HEK293 (cell line): Measurements from ENCODE around the gene CACNA2D4.
A peak's percentile ranks its signal among the peaks of the same experiment; 100 is the strongest.

ENCODE experiments used
- EGR2 ChIP-seq: fragments of 450-650 bp; formaldehyde crosslinking; IDR thresholded peaks from 2 replicates; pipeline ENCODE4 v1.5.1; 2016; ENCODE audit warnings: low read depth, missing biosample characterization, missing genetic modification characterization
- GLI4 ChIP-seq: fragments of 450-650 bp; formaldehyde crosslinking; IDR thresholded peaks from 2 replicates; pipeline ENCODE4 v1.5.1; 2016; ENCODE audit warnings: missing biosample characterization, missing genetic modification characterization
- KLF10 ChIP-seq: fragments of 450-650 bp; IDR thresholded peaks from 2 replicates; pipeline ENCODE4 v1.5.1; 2018; ENCODE audit warnings: missing biosample characterization, mild to moderate bottlenecking, missing genetic modification characterization
- KLF16 ChIP-seq: fragments of 450-650 bp; formaldehyde crosslinking; IDR thresholded peaks from 2 replicates; pipeline ENCODE4 v1.5.1; 2017; ENCODE audit warnings: missing biosample characterization, missing genetic modification characterization
- KLF9 ChIP-seq: fragments of 450-650 bp; formaldehyde crosslinking; IDR thresholded peaks from 2 replicates; pipeline ENCODE4 v1.5.1; 2016; ENCODE audit warnings: missing biosample characterization, missing genetic modification characterization, low read depth
- SCRT2 ChIP-seq: fragments of 450-650 bp; formaldehyde crosslinking; IDR thresholded peaks from 2 replicates; pipeline ENCODE4 v1.5.1; 2016; ENCODE audit warnings: missing biosample characterization, missing genetic modification characterization
- SP2 ChIP-seq: fragments of 450-650 bp; formaldehyde crosslinking; IDR thresholded peaks from 2 replicates; pipeline ENCODE4 v1.5.1; 2016; ENCODE audit warnings: missing biosample characterization, missing genetic modification characterization
- YY1 ChIP-seq: fragments of 450-650 bp; formaldehyde crosslinking; IDR thresholded peaks from 2 replicates; pipeline ENCODE4 v1.5.1; 2018; ENCODE audit warnings: missing biosample characterization, missing genetic modification characterization
- YY2 ChIP-seq: fragments of 450-650 bp; formaldehyde crosslinking; IDR thresholded peaks from 2 replicates; pipeline ENCODE4 v1.5.1; 2016; ENCODE audit warnings: missing biosample characterization, missing genetic modification characterization
- ZBTB8A ChIP-seq: fragments of 450-650 bp; formaldehyde crosslinking; IDR thresholded peaks from 2 replicates; pipeline ENCODE4 v1.5.1; 2016; ENCODE audit warnings: missing biosample characterization, missing genetic modification characterization
- ZFHX2 ChIP-seq: fragments of 450-650 bp; formaldehyde crosslinking; conservative IDR thresholded peaks from 2 replicates; pipeline ENCODE4 v1.5.1; 2016; ENCODE audit warnings: missing biosample characterization, missing genetic modification characterization
- ZFP3 ChIP-seq: fragments of 450-650 bp; formaldehyde crosslinking; IDR thresholded peaks from 2 replicates; pipeline ENCODE4 v1.5.1; 2016; ENCODE audit warnings: low read depth, missing biosample characterization, missing genetic modification characterization
- ZNF10 ChIP-seq: fragments of 450-650 bp; formaldehyde crosslinking; IDR thresholded peaks from 2 replicates; pipeline ENCODE4 v1.5.1; 2017; ENCODE audit warnings: missing biosample characterization, missing genetic modification characterization
- ZNF174 ChIP-seq: fragments of 450-650 bp; formaldehyde crosslinking; IDR thresholded peaks from 2 replicates; pipeline ENCODE4 v1.5.0; 2017; ENCODE audit warnings: missing biosample characterization, mild to moderate bottlenecking, missing genetic modification characterization
- ZNF23 ChIP-seq: fragments of 450-650 bp; formaldehyde crosslinking; IDR thresholded peaks from 2 replicates; pipeline ENCODE4 v1.5.1; 2016; ENCODE audit warnings: missing biosample characterization, missing genetic modification characterization, borderline replicate concordance
- ZNF335 ChIP-seq: fragments of 450-650 bp; formaldehyde crosslinking; conservative IDR thresholded peaks from 2 replicates; pipeline ENCODE4 v1.5.1; 2016; ENCODE audit warnings: missing biosample characterization, missing genetic modification characterization
- ZNF350 ChIP-seq: fragments of 450-650 bp; formaldehyde crosslinking; IDR thresholded peaks from 2 replicates; pipeline ENCODE4 v1.5.0; 2017; ENCODE audit warnings: missing biosample characterization, mild to moderate bottlenecking, missing genetic modification characterization
- ZNF423 ChIP-seq: fragments of 450-650 bp; formaldehyde crosslinking; IDR thresholded peaks from 2 replicates; pipeline ENCODE4 v1.5.1; 2016; ENCODE audit warnings: missing biosample characterization, missing genetic modification characterization
- ZNF549 ChIP-seq: fragments of 450-650 bp; IDR thresholded peaks from 2 replicates; pipeline ENCODE4 v1.5.1; 2018; ENCODE audit warnings: missing biosample characterization, missing genetic modification characterization, mild to moderate bottlenecking, inconsistent platforms, moderate library complexity
- ZNF600 ChIP-seq: fragments of 450-650 bp; formaldehyde crosslinking; IDR thresholded peaks from 2 replicates; pipeline ENCODE4 v1.5.1; 2016; ENCODE audit warnings: missing biosample characterization, missing genetic modification characterization
- ZNF660 ChIP-seq: fragments of 450-650 bp; IDR thresholded peaks from 2 replicates; pipeline ENCODE4 v1.5.1; 2018; ENCODE audit warnings: missing biosample characterization, mild to moderate bottlenecking, missing genetic modification characterization
- ZNF76 ChIP-seq: fragments of 450-650 bp; formaldehyde crosslinking; IDR thresholded peaks from 2 replicates; pipeline ENCODE4; 2016; ENCODE audit warnings: low read depth, missing biosample characterization, missing genetic modification characterization, borderline replicate concordance
- ZSCAN16 ChIP-seq: fragments of 450-650 bp; formaldehyde crosslinking; IDR thresholded peaks from 2 replicates; pipeline ENCODE4 v1.5.1; 2016; ENCODE audit warnings: missing biosample characterization, missing genetic modification characterization
- ZSCAN30 ChIP-seq: fragments of 450-650 bp; IDR thresholded peaks from 2 replicates; pipeline ENCODE4 v1.5.1; 2018; ENCODE audit warnings: missing biosample characterization, mild to moderate bottlenecking, missing genetic modification characterization, moderate library complexity
- TF ChIP-seq, protein P1 (sequence below): fragments of 450-650 bp; formaldehyde crosslinking; IDR thresholded peaks from 2 replicates; pipeline ENCODE4 v1.5.1; 2016; ENCODE audit warnings: missing biosample characterization, missing genetic modification characterization, borderline replicate concordance
- TF ChIP-seq, protein P2 (sequence below): fragments of 450-650 bp; IDR thresholded peaks from 2 replicates; pipeline ENCODE4 v1.5.1; 2018; ENCODE audit warnings: missing biosample characterization, missing genetic modification characterization
- TF ChIP-seq, protein P3 (sequence below): fragments of 450-650 bp; formaldehyde crosslinking; IDR thresholded peaks from 2 replicates; pipeline ENCODE4 v1.5.1; 2016; ENCODE audit warnings: missing biosample characterization, missing genetic modification characterization, borderline replicate concordance
- TF ChIP-seq, protein P4 (sequence below): fragments of 450-650 bp; formaldehyde crosslinking; IDR thresholded peaks from 2 replicates; pipeline ENCODE4 v1.5.1; 2016; ENCODE audit warnings: missing biosample characterization, missing genetic modification characterization

Gene CACNA2D4

DNA sequence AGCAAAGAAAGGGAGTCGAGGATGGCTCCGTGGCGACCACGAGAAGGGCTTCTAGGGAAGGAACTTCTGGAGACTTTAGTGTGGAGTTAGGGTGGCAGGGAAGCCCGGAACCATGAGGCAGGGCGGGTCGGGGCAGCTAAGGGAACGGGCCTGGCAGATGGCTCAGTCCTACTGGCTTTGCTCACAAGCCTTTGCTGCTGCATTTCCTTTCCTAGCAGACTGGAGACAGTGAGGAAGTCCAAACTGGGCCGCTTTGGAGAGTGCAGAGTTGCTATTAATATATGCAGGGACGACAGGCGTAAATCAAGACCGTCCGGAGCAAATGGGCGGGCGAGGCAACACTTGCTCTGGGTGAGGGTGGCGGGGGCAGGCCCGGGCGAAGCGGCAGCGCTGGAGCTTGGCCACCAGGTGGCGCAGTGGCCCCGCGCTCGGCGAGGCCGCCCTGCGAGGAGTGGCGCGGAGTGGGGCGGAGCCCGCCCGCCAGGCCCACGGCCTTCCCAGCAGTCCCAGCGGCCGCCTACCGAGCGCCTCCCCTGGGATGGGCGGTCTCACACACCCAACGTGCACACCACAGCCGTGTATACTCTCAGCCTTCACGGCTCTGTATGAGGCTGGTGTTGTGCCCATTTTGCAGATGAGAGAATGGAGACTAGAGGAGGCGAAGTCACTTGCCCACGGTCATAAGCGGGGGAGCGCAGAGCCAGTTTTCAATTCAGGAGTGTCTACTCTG, 122.5 kb downstream of the CACNA2D4 start (continued):
- TF ChIP-seq, protein P1, sequence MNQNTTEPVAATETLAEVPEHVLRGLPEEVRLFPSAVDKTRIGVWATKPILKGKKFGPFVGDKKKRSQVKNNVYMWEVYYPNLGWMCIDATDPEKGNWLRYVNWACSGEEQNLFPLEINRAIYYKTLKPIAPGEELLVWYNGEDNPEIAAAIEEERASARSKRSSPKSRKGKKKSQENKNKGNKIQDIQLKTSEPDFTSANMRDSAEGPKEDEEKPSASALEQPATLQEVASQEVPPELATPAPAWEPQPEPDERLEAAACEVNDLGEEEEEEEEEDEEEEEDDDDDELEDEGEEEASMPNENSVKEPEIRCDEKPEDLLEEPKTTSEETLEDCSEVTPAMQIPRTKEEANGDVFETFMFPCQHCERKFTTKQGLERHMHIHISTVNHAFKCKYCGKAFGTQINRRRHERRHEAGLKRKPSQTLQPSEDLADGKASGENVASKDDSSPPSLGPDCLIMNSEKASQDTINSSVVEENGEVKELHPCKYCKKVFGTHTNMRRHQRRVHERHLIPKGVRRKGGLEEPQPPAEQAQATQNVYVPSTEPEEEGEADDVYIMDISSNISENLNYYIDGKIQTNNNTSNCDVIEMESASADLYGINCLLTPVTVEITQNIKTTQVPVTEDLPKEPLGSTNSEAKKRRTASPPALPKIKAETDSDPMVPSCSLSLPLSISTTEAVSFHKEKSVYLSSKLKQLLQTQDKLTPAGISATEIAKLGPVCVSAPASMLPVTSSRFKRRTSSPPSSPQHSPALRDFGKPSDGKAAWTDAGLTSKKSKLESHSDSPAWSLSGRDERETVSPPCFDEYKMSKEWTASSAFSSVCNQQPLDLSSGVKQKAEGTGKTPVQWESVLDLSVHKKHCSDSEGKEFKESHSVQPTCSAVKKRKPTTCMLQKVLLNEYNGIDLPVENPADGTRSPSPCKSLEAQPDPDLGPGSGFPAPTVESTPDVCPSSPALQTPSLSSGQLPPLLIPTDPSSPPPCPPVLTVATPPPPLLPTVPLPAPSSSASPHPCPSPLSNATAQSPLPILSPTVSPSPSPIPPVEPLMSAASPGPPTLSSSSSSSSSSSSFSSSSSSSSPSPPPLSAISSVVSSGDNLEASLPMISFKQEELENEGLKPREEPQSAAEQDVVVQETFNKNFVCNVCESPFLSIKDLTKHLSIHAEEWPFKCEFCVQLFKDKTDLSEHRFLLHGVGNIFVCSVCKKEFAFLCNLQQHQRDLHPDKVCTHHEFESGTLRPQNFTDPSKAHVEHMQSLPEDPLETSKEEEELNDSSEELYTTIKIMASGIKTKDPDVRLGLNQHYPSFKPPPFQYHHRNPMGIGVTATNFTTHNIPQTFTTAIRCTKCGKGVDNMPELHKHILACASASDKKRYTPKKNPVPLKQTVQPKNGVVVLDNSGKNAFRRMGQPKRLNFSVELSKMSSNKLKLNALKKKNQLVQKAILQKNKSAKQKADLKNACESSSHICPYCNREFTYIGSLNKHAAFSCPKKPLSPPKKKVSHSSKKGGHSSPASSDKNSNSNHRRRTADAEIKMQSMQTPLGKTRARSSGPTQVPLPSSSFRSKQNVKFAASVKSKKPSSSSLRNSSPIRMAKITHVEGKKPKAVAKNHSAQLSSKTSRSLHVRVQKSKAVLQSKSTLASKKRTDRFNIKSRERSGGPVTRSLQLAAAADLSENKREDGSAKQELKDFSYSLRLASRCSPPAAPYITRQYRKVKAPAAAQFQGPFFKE (tag by site-specific recombination): 0 out of 2 replicates have a peak, but pooled peaks have one; percentile 37
- TF ChIP-seq YY1 (tag by site-specific recombination): 0 out of 2 replicates have a peak, but pooled peaks have one; percentile 12
- TF ChIP-seq, protein P2, sequence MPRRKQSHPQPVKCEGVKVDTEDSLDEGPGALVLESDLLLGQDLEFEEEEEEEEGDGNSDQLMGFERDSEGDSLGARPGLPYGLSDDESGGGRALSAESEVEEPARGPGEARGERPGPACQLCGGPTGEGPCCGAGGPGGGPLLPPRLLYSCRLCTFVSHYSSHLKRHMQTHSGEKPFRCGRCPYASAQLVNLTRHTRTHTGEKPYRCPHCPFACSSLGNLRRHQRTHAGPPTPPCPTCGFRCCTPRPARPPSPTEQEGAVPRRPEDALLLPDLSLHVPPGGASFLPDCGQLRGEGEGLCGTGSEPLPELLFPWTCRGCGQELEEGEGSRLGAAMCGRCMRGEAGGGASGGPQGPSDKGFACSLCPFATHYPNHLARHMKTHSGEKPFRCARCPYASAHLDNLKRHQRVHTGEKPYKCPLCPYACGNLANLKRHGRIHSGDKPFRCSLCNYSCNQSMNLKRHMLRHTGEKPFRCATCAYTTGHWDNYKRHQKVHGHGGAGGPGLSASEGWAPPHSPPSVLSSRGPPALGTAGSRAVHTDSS (tag by site-specific recombination): peak; percentile 12; the same call in 1 of the 2 replicates
- peak; percentile 17; the same call in 1 of the 2 replicates for TF ChIP-seq SCRT2
- TF ChIP-seq ZNF76 (tag by site-specific recombination): peak; percentile 73; the same call in 1 of the 2 replicates
- TF ChIP-seq ZNF23 (tag by site-specific recombination): no peak
- TF ChIP-seq ZFHX2: peak; percentile 81
- peak; percentile 53; the same call in 1 of the 2 replicates for TF ChIP-seq KLF10 (tag by site-specific recombination)
- peak; percentile 38; the same call in 1 of the 2 replicates for TF ChIP-seq GLI4 (tag by site-specific recombination)
- no peak for TF ChIP-seq ZNF350
- TF ChIP-seq ZNF335 (tag by site-specific recombination): peak; percentile 94
- TF ChIP-seq ZNF10: peak; percentile 33; the same call in 1 of the 2 replicates
- TF ChIP-seq KLF16 (tag by site-specific recombination): 0 out of 2 replicates have a peak, but pooled peaks have one; percentile 42
- TF ChIP-seq SP2 (tag by site-specific recombination): peak; percentile 44
- TF ChIP-seq ZNF549 (tag by site-specific recombination): no peak
- peak; percentile 60; the same call in 1 of the 2 replicates for TF ChIP-seq ZFP3
- TF ChIP-seq ZNF660: peak; percentile 90
- peak; percentile 29 for TF ChIP-seq EGR2
- TF ChIP-seq ZNF423 (tag by site-specific recombination): peak; percentile 78; the same call in 1 of the 2 replicates
- TF ChIP-seq ZNF600 (tag by site-specific recombination): peak; percentile 57; the same call in 1 of the 2 replicates
- TF ChIP-seq ZSCAN30 (tag by site-specific recombination): peak; percentile 88
- peak; percentile 44; the same call in 1 of the 2 replicates for TF ChIP-seq ZBTB8A (tag by site-specific recombination)
- TF ChIP-seq, protein P3, sequence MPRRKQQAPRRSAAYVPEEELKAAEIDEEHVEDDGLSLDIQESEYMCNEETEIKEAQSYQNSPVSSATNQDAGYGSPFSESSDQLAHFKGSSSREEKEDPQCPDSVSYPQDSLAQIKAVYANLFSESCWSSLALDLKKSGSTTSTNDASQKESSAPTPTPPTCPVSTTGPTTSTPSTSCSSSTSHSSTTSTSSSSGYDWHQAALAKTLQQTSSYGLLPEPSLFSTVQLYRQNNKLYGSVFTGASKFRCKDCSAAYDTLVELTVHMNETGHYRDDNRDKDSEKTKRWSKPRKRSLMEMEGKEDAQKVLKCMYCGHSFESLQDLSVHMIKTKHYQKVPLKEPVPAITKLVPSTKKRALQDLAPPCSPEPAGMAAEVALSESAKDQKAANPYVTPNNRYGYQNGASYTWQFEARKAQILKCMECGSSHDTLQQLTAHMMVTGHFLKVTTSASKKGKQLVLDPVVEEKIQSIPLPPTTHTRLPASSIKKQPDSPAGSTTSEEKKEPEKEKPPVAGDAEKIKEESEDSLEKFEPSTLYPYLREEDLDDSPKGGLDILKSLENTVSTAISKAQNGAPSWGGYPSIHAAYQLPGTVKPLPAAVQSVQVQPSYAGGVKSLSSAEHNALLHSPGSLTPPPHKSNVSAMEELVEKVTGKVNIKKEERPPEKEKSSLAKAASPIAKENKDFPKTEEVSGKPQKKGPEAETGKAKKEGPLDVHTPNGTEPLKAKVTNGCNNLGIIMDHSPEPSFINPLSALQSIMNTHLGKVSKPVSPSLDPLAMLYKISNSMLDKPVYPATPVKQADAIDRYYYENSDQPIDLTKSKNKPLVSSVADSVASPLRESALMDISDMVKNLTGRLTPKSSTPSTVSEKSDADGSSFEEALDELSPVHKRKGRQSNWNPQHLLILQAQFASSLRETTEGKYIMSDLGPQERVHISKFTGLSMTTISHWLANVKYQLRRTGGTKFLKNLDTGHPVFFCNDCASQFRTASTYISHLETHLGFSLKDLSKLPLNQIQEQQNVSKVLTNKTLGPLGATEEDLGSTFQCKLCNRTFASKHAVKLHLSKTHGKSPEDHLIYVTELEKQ (tag by site-specific recombination): no peak
- TF ChIP-seq, protein P4, sequence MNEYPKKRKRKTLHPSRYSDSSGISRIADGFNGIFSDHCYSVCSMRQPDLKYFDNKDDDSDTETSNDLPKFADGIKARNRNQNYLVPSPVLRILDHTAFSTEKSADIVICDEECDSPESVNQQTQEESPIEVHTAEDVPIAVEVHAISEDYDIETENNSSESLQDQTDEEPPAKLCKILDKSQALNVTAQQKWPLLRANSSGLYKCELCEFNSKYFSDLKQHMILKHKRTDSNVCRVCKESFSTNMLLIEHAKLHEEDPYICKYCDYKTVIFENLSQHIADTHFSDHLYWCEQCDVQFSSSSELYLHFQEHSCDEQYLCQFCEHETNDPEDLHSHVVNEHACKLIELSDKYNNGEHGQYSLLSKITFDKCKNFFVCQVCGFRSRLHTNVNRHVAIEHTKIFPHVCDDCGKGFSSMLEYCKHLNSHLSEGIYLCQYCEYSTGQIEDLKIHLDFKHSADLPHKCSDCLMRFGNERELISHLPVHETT (tag by site-specific recombination): no peak
- no peak for TF ChIP-seq ZNF174 (tag by site-specific recombination)
- no peak for TF ChIP-seq YY2 (tag by site-specific recombination)
- peak; percentile 58 for TF ChIP-seq KLF9 (tag by site-specific recombination)
- no peak for TF ChIP-seq ZSCAN16
